H1 (cell line): Measurements from ENCODE around the gene ME3. TPM values are rescaled to one million over a fixed set of nuclear protein-coding genes. Genes with fewer than 3 reads are reported as not detected.

ENCODE experiments used
- CTCF ChIA-PET: fragments of 300-600 bp; sonication (Branson Sonifier 250); formaldehyde crosslinking; loops from one replicate; lab custom pipeline; 2021; ENCODE audit not compliant: partially characterized antibody; lab: Charles Lee
- POLR2A ChIA-PET: fragments of 300-600 bp; sonication (Branson Sonifier 250); formaldehyde crosslinking; loops from one replicate; lab custom pipeline; 2021; ENCODE audit warnings: inconsistent platforms; ENCODE audit not compliant: partially characterized antibody; lab: Charles Lee
- DNase-seq, 2 experiments: peaks; one replicate each; pipeline versions ENCODE4 v3.0.0 to v3.0.0-alpha.2; 2010 to 2022; ENCODE audit warnings: low spot score in 2 of 2, low read depth in 1 of 2, mixed read lengths in 1 of 2
- FAIRE-seq: peaks from 2 replicates; lab custom pipeline; 2011; peaks lifted over from hg19 to GRCh38; lab: Jason Lieb, UNC
- H2AFZ ChIP-seq: 2 replicates; pipeline ENCODE4 v1.8.1; 2012; ENCODE audit warnings: low read length, inconsistent platforms
- H2AK5ac ChIP-seq: 2 replicates; pipeline ENCODE4 v1.6.1; 2013; ENCODE audit warnings: low read depth, low read length
- H2BK120ac ChIP-seq: replicated peaks from 2 replicates; pipeline ENCODE3; 2013; ENCODE audit warnings: low read depth, low read length, inconsistent platforms
- H2BK12ac ChIP-seq: 2 replicates; pipeline ENCODE4 v1.6.1; 2013; ENCODE audit warnings: low read depth, low read length
- H2BK15ac ChIP-seq: 2 replicates; pipeline ENCODE4 v1.6.1; 2013; ENCODE audit warnings: low read length
- H2BK20ac ChIP-seq: 2 replicates; pipeline ENCODE4 v1.6.1; 2013; ENCODE audit warnings: low read length
- H2BK5ac ChIP-seq: 2 replicates; pipeline ENCODE4 v1.6.1; 2013; ENCODE audit warnings: low read depth, low read length
- H3K14ac ChIP-seq: 2 replicates; pipeline ENCODE4 v1.6.1; 2013; ENCODE audit warnings: inconsistent platforms; ENCODE audit not compliant: insufficient read length
- H3K18ac ChIP-seq: 2 replicates; pipeline ENCODE4 v1.6.1; 2013; ENCODE audit warnings: low read length; ENCODE audit errors: extremely low read depth
- H3K23ac ChIP-seq: 2 replicates; pipeline ENCODE4 v1.6.1; 2013; ENCODE audit warnings: inconsistent platforms; ENCODE audit not compliant: insufficient read length
- H3K23me2 ChIP-seq: 2 replicates; pipeline ENCODE4 v1.6.1; 2013; ENCODE audit warnings: low read depth, low read length
- H3K27ac ChIP-seq: 2 replicates; pipeline ENCODE4 v1.6.1; 2011; ENCODE audit warnings: low read depth, low read length, inconsistent platforms
- H3K27me3 ChIP-seq, 4 experiments: replicated peaks in 1 of 4; 1 replicate in 1 of 4; 2 replicates in 3 of 4; pipeline versions ENCODE4 v1.6.1 to v1.8.1; 2011 to 2013; ENCODE audit warnings: low read length in 3 of 4, mild to moderate bottlenecking in 3 of 4, inconsistent platforms in 2 of 4, mixed read lengths in 2 of 4, moderate library complexity in 1 of 4; ENCODE audit not compliant: control insufficient read depth in 3 of 4, insufficient read depth in 3 of 4; ENCODE audit errors: extremely low read depth in 1 of 4
- H3K36me3 ChIP-seq, 4 experiments: 2 replicates each; pipeline versions ENCODE4 v1.6.1 to v1.8.1; 2011 to 2013; ENCODE audit warnings: mild to moderate bottlenecking in 4 of 4, low read length in 3 of 4, moderate library complexity in 2 of 4, control low read depth in 1 of 4, inconsistent platforms in 1 of 4; ENCODE audit not compliant: insufficient read depth in 4 of 4, control insufficient read depth in 2 of 4
- H3K4ac ChIP-seq: replicated peaks from 2 replicates; pipeline ENCODE3; 2013; ENCODE audit warnings: low read length, low read depth, mixed read lengths, inconsistent platforms; ENCODE audit not compliant: insufficient read length
- H3K4me1 ChIP-seq, 4 experiments: replicated peaks in 1 of 4; 1 replicate in 1 of 4; 2 replicates in 3 of 4; pipeline versions ENCODE4 v1.6.1 to v1.8.1; 2011 to 2013; ENCODE audit warnings: low read length in 3 of 4, inconsistent platforms in 2 of 4, mixed read lengths in 1 of 4; ENCODE audit not compliant: insufficient read depth in 4 of 4, control insufficient read depth in 3 of 4
- H3K4me2 ChIP-seq, 2 experiments: 2 replicates each; pipeline versions ENCODE4 v1.6.1 to v1.8.1; 2011 to 2013; ENCODE audit warnings: low read depth in 2 of 2, low read length in 2 of 2, control low read depth in 1 of 2, inconsistent platforms in 1 of 2, mild to moderate bottlenecking in 1 of 2; ENCODE audit not compliant: insufficient read depth in 1 of 2
- H3K4me3 ChIP-seq, 4 experiments: fragments of 200-600, 300-600 bp in 1 of 4; sonication (generic), shearing (Covaris generic), sonication (Bioruptor Twin) in 1 of 4; 2 replicates each; pipeline versions ENCODE4 v1.5.1 to v1.8.1; 2011 to 2016; ENCODE audit warnings: low read length in 4 of 4, low read depth in 3 of 4, control low read depth in 2 of 4, inconsistent platforms in 2 of 4, mild to moderate bottlenecking in 2 of 4, mixed read lengths in 1 of 4, moderate library complexity in 1 of 4; ENCODE audit not compliant: insufficient read depth in 2 of 4; ENCODE audit errors: extremely low read depth in 1 of 4
- H3K56ac ChIP-seq: replicated peaks from 2 replicates; pipeline ENCODE3; 2013; ENCODE audit warnings: low read depth, mild to moderate bottlenecking, mixed read lengths, low read length, inconsistent platforms; ENCODE audit not compliant: insufficient read length
- H3K79me1 ChIP-seq: 2 replicates; pipeline ENCODE4 v1.6.1; 2013; ENCODE audit warnings: low read depth, low read length, control low read depth
- H3K79me2 ChIP-seq, 2 experiments: 2 replicates each; pipeline versions ENCODE4 v1.6.1 to v1.8.1; 2012 to 2013; ENCODE audit warnings: low read length in 2 of 2, mild to moderate bottlenecking in 2 of 2, inconsistent platforms in 1 of 2; ENCODE audit not compliant: insufficient read depth in 2 of 2, control insufficient read depth in 1 of 2
- H3K9ac ChIP-seq, 4 experiments: replicated peaks in 1 of 4; 1 replicate in 1 of 4; 2 replicates in 3 of 4; pipeline versions ENCODE4 v1.6.1 to v1.8.1; 2011 to 2013; ENCODE audit warnings: low read depth in 3 of 4, low read length in 3 of 4, control low read depth in 2 of 4, mild to moderate bottlenecking in 2 of 4, moderate library complexity in 2 of 4, inconsistent platforms in 1 of 4; ENCODE audit errors: extremely low read depth in 1 of 4
- H3K9me3 ChIP-seq, 2 experiments: 2 replicates each; pipeline versions ENCODE4 v1.6.1 to v1.8.1; 2012 to 2013; ENCODE audit warnings: mild to moderate bottlenecking in 2 of 2, moderate library complexity in 2 of 2, control low read depth in 1 of 2, inconsistent platforms in 1 of 2, low read depth in 1 of 2, low read length in 1 of 2, mixed read lengths in 1 of 2; ENCODE audit not compliant: insufficient read depth in 2 of 2
- H4K20me1 ChIP-seq, 2 experiments: replicated peaks in 1 of 2; 2 replicates each; pipeline versions ENCODE3 to v1.8.1; 2011 to 2013; ENCODE audit warnings: inconsistent platforms in 2 of 2, low read length in 2 of 2, mild to moderate bottlenecking in 1 of 2; ENCODE audit not compliant: insufficient read depth in 2 of 2, control insufficient read depth in 1 of 2
- H4K5ac ChIP-seq: 2 replicates; pipeline ENCODE4 v1.6.1; 2013; ENCODE audit warnings: low read length, low read depth, mixed read lengths, inconsistent platforms; ENCODE audit not compliant: insufficient read length
- H4K8ac ChIP-seq: 2 replicates; pipeline ENCODE4 v1.8.0; 2013; ENCODE audit warnings: mild to moderate bottlenecking, moderate library complexity, low read length, inconsistent platforms; ENCODE audit not compliant: insufficient read depth; ENCODE audit errors: extremely low read depth
- H4K91ac ChIP-seq: replicated peaks from 2 replicates; pipeline ENCODE3; 2013; ENCODE audit warnings: low read length, mixed read lengths, inconsistent platforms; ENCODE audit not compliant: insufficient read length
- CBX5 ChIP-seq: fragments of 300-800, 300-1000 bp; sonication (generic); IDR thresholded peaks from 2 replicates; pipeline ENCODE4 v1.7.1; 2016; ENCODE audit warnings: antibody characterized with exemption, low read length, low read depth
- CTBP2 ChIP-seq: IDR thresholded peaks from 2 replicates; pipeline ENCODE4 v1.7.0; 2011; ENCODE audit warnings: borderline replicate concordance, mild to moderate bottlenecking, moderate library complexity, mixed read lengths, low read length; ENCODE audit not compliant: insufficient read depth, insufficient read length
- EP300 ChIP-seq, 2 experiments: IDR thresholded peaks; 1 replicate in 1 of 2; 2 replicates in 1 of 2; pipeline ENCODE4 v1.6.1; 2011 to 2012; ENCODE audit warnings: low read depth in 2 of 2, low read length in 2 of 2, mild to moderate bottlenecking in 2 of 2, borderline replicate concordance in 1 of 2, inconsistent platforms in 1 of 2, moderate library complexity in 1 of 2
- GTF2F1 ChIP-seq: IDR thresholded peaks from 2 replicates; pipeline ENCODE4 v1.6.1; 2012; ENCODE audit warnings: low read depth, low read length, improper control_type of control experiment, borderline replicate concordance
- NRF1 ChIP-seq: IDR thresholded peaks from 2 replicates; pipeline ENCODE4 v1.6.1; 2011; ENCODE audit warnings: mild to moderate bottlenecking, low read depth, low read length, improper control_type of control experiment
- SIX5 ChIP-seq: IDR thresholded peaks from 2 replicates; pipeline ENCODE4 v1.6.1; 2011; ENCODE audit warnings: mild to moderate bottlenecking, low read depth, low read length
- SRF ChIP-seq: IDR thresholded peaks from 2 replicates; pipeline ENCODE4 v1.6.1; 2011; ENCODE audit warnings: mild to moderate bottlenecking, low read depth, low read length, moderate library complexity
- WGBS, 2 experiments: shearing (Covaris generic) in 1 of 2; methylation state at CpG; one replicate each; pipeline versions ENCODE4 v1.1.6 to v1.1.7; 2013 to 2015; ENCODE audit warnings: low lambda C conversion rate in 2 of 2, mixed read lengths in 2 of 2, inconsistent platforms in 1 of 2, low coverage in 1 of 2, missing lambda C conversion rate in 1 of 2; ENCODE audit not compliant: insufficient replicate concordance in 2 of 2, insufficient coverage in 1 of 2, insufficient read length in 1 of 2; ENCODE audit errors: extremely low coverage in 1 of 2, missing lambda C conversion rate in 1 of 2; 5-methylcytosine and 5-hydroxymethylcytosine counted together
- polyA plus RNA-seq, 7 experiments: library from polyadenylated mRNA; depleted of rRNA in 3 of 7; stranded (reverse) in 5 of 7; unstranded in 2 of 7; fragments of >200 nt in 5 of 7; fragments of 200-250 nt in 2 of 7; gene quantifications; 1 replicate in 5 of 7; 2 replicates in 1 of 7; 4 replicates in 1 of 7; pipeline versions ENCODE4 v1.2.1 to v1.2.3, GENCODE V29; 2011 to 2013; ENCODE audit warnings: missing spikeins in 2 of 7, mixed read lengths in 2 of 7
- total RNA-seq: library from RNA; stranded (reverse); fragmentation: NEBNext Ultra II Directional; extraction: Animal tissue kit (Norgen Biotek cat#: 25700); gene quantifications from 2 replicates; pipeline ENCODE4 v1.2.1, GENCODE V29; 2021

ME3 gene
- total and polyA plus RNA-seq, 2 of the 8 experiments (the other 6 are each of a cell fraction or from before 2014, with no cell fraction given), result 1.5 to 2.8 TPM

- H3K18ac ChIP-seq, result no peak overlapping the region
- no peak overlapping the region for H4K5ac ChIP-seq
- no peaks in the 10 kb centered on the region for H3K27me3 ChIP-seq
- no peak overlapping the region for H2BK20ac ChIP-seq
- no peak overlapping the region for H2BK12ac ChIP-seq
- no peaks in the 10 kb centered on the region; a peak in 1 of 4 replicates for H3K9me3 ChIP-seq
- H3K9ac ChIP-seq, result no peak overlapping the region
- H3K4ac ChIP-seq, result no peak overlapping the region
- H3K23ac ChIP-seq, result no peak overlapping the region
- no peak for FAIRE-seq
- H3K14ac ChIP-seq, result no peak overlapping the region
- H3K79me1 ChIP-seq, result no peaks in the 10 kb centered on the region
- ChIA-PET CTCF (interaction anchor here (0.9 to 1.2 kb wide), 3 partner anchors 43 to 249 kb away, joined by 3 read pairs; no protein-coding TSS in a partner anchor), POLR2A (no interaction called here)
- H3K4me2 ChIP-seq, result no peak overlapping the region
- no peak overlapping the region for H2BK5ac ChIP-seq
- no peaks in the 10 kb centered on the region for H3K23me2 ChIP-seq
- WGBS, 2 experiments, result 90% methylated on average over 1 of the region's 1 CpG; no CpG with 5 or more reads in 1 of the 2 experiments
- no peaks in the 10 kb centered on the region for H4K20me1 ChIP-seq
- H3K36me3 ChIP-seq, result no peaks in the 10 kb centered on the region
- no peak overlapping the region for H3K56ac ChIP-seq
- H4K91ac ChIP-seq, result no peak overlapping the region
- no peak overlapping the region for H2AFZ ChIP-seq
- no peak overlapping the region for H3K27ac ChIP-seq
- H3K79me2 ChIP-seq, result no peaks in the 10 kb centered on the region
- no peak overlapping the region for H2BK120ac ChIP-seq
- no peak overlapping the region for H2AK5ac ChIP-seq
- no peaks in the 10 kb centered on the region; a peak in 1 of 7 replicates for H3K4me1 ChIP-seq
- no peak for DNase-seq
- H4K8ac ChIP-seq, result no peak overlapping the region
- H2BK15ac ChIP-seq, result no peak overlapping the region
- H3K4me3 ChIP-seq, result no peak overlapping the region
- no peak for TF ChIP-seq NRF1
- no peak for TF ChIP-seq GTF2F1
- no peak for TF ChIP-seq CBX5
- no peak for TF ChIP-seq SIX5
- TF ChIP-seq CTBP2, result no peak
- TF ChIP-seq EP300 (IDR thresholded peaks at IDR 0.05; ENCODE audit: borderline replicate concordance in 1 of 2, low read depth in 2 of 2, low read length in 2 of 2), result no peak
- no peak for TF ChIP-seq SRF
Measured at GRCh38 chr11:86565388-86565787, 107.0 kb downstream of the ME3 start.
